Measurements from ENCODE around the gene SESN1.

- TF ChIP-seq, protein P1, sequence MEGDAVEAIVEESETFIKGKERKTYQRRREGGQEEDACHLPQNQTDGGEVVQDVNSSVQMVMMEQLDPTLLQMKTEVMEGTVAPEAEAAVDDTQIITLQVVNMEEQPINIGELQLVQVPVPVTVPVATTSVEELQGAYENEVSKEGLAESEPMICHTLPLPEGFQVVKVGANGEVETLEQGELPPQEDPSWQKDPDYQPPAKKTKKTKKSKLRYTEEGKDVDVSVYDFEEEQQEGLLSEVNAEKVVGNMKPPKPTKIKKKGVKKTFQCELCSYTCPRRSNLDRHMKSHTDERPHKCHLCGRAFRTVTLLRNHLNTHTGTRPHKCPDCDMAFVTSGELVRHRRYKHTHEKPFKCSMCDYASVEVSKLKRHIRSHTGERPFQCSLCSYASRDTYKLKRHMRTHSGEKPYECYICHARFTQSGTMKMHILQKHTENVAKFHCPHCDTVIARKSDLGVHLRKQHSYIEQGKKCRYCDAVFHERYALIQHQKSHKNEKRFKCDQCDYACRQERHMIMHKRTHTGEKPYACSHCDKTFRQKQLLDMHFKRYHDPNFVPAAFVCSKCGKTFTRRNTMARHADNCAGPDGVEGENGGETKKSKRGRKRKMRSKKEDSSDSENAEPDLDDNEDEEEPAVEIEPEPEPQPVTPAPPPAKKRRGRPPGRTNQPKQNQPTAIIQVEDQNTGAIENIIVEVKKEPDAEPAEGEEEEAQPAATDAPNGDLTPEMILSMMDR (conservative IDR thresholded peaks at IDR 0.05; ENCODE audit: low read length): no peak
- no peak for TF ChIP-seq EZH2phosphoT487 (IDR thresholded peaks at IDR 0.05; ENCODE audit: borderline replicate concordance)
These were observed 3.0 kb upstream of the SESN1 start for GRCh38 chr6:109097661-109098060.
